GM18951 (cell line): ENCODE results near the gene TEX50.
"Not testable (repeated sequence)": the region's sequence is repeated elsewhere in the genome, so short reads cannot be mapped to it uniquely, and the experiment has no call there.

Experiments used
- POLR2A ChIP-seq: IDR thresholded peaks from 4 replicates; pipeline ENCODE4 v1.6.1; 2011; ENCODE audit warnings: mild to moderate bottlenecking; ENCODE audit not compliant: insufficient read length, insufficient read depth; ENCODE audit errors: extremely low read depth
- in situ Hi-C: fragments of 300-500 bp; cut with MboI; formaldehyde crosslinking; loops from one replicate; pipeline ENCODE4 v1.12.0; 2022; ENCODE audit warnings: low sequenced_read_pairs, mixed read lengths, inconsistent platforms; ENCODE audit not compliant: unreplicated experiment

The TEX50 gene

GRCh38 chr1:173635116-173635515 is at the start of gene TEX50:
Gene TEX50 (plus strand): TSS chr1:173635338. CDS start chr1:173635522, 184 bp downstream.
- no peak for TF ChIP-seq POLR2A
- in situ Hi-C loops, result no loop called here

- TF ChIP-seq POLR2A, result no peak
- in situ Hi-C loops, result no loop called here
These were observed 44.6 kb upstream of the TEX50 start for GRCh38 chr1:173590557-173590956.

- in situ Hi-C loops, result not testable (repeated sequence)
These were observed 44.0 kb upstream of the TEX50 start for GRCh38 chr1:173591138-173591537.

GRCh38 chr1:173596097-173596825 is 38.9 kb upstream of the TEX50 start:
- no peak for TF ChIP-seq POLR2A
- in situ Hi-C loops, result no loop called here

- in situ Hi-C loops, result no loop called here
- TF ChIP-seq POLR2A, result no peak
These were observed 33.5 kb upstream of the TEX50 start for GRCh38 chr1:173601588-173601987.

GRCh38 chr1:173603056-173603591 is 32.0 kb upstream of the TEX50 start, which contains the start of gene SLC9C2:
Gene SLC9C2 (minus strand): TSS chr1:173603072. CDS start chr1:173601776, 1,296 bp downstream.
- in situ Hi-C loops, result no loop called here
- TF ChIP-seq POLR2A, result no peak

GRCh38 chr1:173608503-173609216 is 26.5 kb upstream of the TEX50 start:
- no peak for TF ChIP-seq POLR2A
- in situ Hi-C loops, result no loop called here

- in situ Hi-C loops, result not testable (repeated sequence)
These were observed 22.1 kb upstream of the TEX50 start for GRCh38 chr1:173613086-173613485.

- in situ Hi-C loops, result no loop called here
- TF ChIP-seq POLR2A, result no peak
These were observed 18.3 kb upstream of the TEX50 start for GRCh38 chr1:173616859-173617258.

GRCh38 chr1:173627269-173627668 is 7.9 kb upstream of the TEX50 start:
- in situ Hi-C loops, result no loop called here
- TF ChIP-seq POLR2A, result no peak

GRCh38 chr1:173628888-173629287 is 6.2 kb upstream of the TEX50 start:
- TF ChIP-seq POLR2A, result no peak
- in situ Hi-C loops, result no loop called here

- in situ Hi-C loops, result not testable (repeated sequence)
These were observed 2.3 kb downstream of the TEX50 start for GRCh38 chr1:173637236-173638042.

- no peak for TF ChIP-seq POLR2A
- in situ Hi-C loops, result no loop called here
These were observed 3.2 kb downstream of the TEX50 start for GRCh38 chr1:173638043-173639021.
